ENCODE measurements around the gene ST3GAL3. TPM values are rescaled to one million over a fixed set of nuclear protein-coding genes. Genes with fewer than 3 reads are reported as not detected.

ST3GAL3 gene
- total and polyA plus RNA-seq, 8 donors: 5.6 to 11.4 (median 8.6) TPM

DNA sequence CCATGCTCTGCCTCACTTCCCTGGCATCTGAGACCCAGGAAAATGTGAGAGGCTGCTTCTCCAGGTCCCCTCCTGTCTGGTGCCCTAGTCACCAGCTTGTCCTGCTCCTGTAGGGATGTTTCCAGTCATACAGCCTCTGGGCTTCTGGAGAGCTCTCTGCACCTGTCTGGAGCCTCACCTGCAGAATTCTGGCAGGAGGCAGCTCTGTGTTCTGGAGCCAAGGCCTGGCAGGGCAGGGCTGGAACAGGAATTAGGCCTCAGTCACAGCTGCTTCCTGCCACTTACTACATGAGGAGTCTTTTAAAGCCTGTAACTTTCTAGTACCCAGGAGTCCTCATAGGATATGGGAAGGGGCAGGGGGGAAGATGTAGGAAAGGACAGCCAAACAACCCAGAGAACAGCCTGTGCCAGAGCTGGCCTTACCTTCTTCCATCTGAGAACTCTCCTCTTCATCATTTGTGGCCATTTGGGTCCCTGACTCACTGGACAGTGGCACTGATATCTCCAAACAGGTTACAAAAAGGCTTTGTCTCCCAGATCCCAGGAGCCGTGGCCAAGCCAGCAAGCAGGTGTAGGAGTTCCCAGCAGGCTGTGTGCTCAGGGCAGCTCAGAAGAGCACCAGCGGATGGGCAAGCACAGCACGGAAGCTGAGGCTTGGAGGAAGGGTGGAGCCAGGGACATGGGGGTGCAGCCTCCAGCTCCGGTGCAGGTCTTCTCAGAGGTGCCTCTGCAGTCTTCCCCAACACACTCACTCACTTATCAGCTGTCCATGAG lies 194.9 kb downstream of the ST3GAL3 start:
- no peak overlapping the region for H3K4me3 ChIP-seq
- peak overlapping the region in 1 of 4 donors; percentile 8 for H3K27ac ChIP-seq
- WGBS, 2 donors: 44 to 60% methylated on average over 4 of the region's 4 CpGs
- intact Hi-C loops (cut with DNase I): no loop called here
- ATAC-seq (peak; percentile 64 to 84 (median 80)), DNase-seq (peak in 3 of 6 donors; percentile 31 to 59 (median 36)), FAIRE-seq (no peak)
- no peaks in the 10 kb centered on the region for H3K36me3 ChIP-seq
- TF ChIP-seq, protein P1, sequence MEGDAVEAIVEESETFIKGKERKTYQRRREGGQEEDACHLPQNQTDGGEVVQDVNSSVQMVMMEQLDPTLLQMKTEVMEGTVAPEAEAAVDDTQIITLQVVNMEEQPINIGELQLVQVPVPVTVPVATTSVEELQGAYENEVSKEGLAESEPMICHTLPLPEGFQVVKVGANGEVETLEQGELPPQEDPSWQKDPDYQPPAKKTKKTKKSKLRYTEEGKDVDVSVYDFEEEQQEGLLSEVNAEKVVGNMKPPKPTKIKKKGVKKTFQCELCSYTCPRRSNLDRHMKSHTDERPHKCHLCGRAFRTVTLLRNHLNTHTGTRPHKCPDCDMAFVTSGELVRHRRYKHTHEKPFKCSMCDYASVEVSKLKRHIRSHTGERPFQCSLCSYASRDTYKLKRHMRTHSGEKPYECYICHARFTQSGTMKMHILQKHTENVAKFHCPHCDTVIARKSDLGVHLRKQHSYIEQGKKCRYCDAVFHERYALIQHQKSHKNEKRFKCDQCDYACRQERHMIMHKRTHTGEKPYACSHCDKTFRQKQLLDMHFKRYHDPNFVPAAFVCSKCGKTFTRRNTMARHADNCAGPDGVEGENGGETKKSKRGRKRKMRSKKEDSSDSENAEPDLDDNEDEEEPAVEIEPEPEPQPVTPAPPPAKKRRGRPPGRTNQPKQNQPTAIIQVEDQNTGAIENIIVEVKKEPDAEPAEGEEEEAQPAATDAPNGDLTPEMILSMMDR (IDR thresholded peaks at IDR 0.05): no peak
- H3K27me3 ChIP-seq: no peaks in the 10 kb centered on the region
- H3K9me3 ChIP-seq: no peaks in the 10 kb centered on the region
- H3K4me1 ChIP-seq: no peaks in the 10 kb centered on the region

DNA sequence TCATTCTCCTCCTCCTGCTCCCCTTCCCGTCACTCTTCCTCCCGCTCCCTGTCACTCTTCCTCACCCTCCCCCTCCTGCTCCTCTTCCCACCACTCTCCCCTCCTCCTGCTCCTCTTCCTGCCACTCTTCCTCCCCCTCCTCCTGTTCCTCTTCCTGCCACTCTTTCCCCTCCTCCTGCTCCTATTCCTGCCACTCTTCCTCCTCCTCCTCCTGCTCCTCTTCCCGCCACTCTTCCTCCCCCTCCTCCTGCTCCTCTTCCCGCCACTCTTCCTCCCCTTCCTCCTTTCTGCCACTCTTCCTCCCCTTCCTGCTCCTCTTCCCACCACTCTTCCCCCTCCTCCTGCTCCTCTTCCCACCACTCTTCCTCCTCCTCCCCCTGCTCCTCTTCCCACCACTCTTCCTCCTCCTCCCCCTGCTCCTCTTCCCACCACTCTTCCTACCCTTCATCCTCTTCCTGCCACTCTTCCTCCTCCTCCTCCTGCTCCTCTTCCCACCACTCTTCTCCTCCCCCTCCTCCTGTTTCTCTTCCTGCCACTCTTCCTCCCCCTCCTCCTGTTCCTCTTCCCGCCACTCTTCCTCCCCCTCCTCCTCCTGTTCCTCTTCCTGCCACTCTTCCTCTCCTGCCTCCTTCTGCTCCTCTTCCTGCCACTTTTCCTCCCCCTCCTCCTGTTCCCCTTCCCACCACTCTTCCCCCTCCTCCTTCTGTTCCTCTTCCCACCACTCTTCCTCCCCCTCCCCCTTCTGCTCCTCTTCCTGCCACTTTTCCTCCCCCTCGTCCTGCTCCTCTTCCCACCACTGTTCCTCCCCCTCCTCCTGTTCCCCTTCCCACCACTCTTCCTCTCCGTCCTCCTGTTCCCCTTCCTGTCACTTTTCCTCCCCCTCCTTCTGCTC lies 197.6 kb downstream of the ST3GAL3 start:
- Histone ChIP-seq H3K9me3 (no peaks in the 10 kb centered on the region), H3K4me3 (no peak overlapping the region), H3K27ac (no peak overlapping the region), H3K4me1 (no peaks in the 10 kb centered on the region), H3K36me3 (no peaks in the 10 kb centered on the region), H3K27me3 (no peaks in the 10 kb centered on the region)
- intact Hi-C loops (cut with DNase I): no loop called here
- FAIRE-seq (no peak), DNase-seq (no peak), ATAC-seq (no peak)
- TF ChIP-seq, protein P1 (IDR thresholded peaks at IDR 0.05): no peak
- WGBS, 2 donors: 59 to 62% methylated on average over 6 to 7 of the region's 7 CpGs

- no peaks in the 10 kb centered on the region for H3K9me3 ChIP-seq
- 96 to 100% methylated on average over 2 of the region's 2 CpGs for WGBS, 2 donors
- H3K27ac ChIP-seq: no peak overlapping the region
- intact Hi-C loops (cut with DNase I): no loop called here
- no peak overlapping the region for H3K4me3 ChIP-seq
- H3K36me3 ChIP-seq: no peaks in the 10 kb centered on the region
- no peaks in the 10 kb centered on the region for H3K27me3 ChIP-seq
- TF ChIP-seq, protein P1 (IDR thresholded peaks at IDR 0.05): no peak
- no peaks in the 10 kb centered on the region for H3K4me1 ChIP-seq
- no peak for FAIRE-seq
- DNase-seq: no peak
- ATAC-seq: no peak
Measured at GRCh38 chr1:43908226-43908625, 200.9 kb downstream of the ST3GAL3 start.

DNA sequence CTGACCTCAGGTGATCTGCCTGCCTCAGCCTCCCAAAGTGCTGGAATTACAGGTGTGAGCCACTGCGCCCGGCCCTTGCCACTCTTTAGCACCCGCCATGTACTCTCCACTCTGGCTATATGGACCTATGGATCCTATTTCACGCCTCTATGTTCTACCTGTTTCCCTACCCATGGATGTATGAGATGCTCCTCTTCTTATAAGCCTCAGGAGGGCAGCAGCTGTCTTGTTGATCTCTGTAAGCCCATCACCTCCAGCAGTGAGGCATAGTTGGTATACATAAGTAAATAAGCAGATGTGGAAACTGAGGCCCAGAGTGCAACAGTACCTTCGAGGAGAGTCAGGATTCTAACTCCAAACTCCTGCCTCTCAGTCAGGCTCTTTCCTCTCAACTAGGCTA lies 201.5 kb downstream of the ST3GAL3 start:
- no peak for FAIRE-seq
- DNase-seq: no peak
- no peaks in the 10 kb centered on the region for H3K4me1 ChIP-seq
- intact Hi-C loops (cut with DNase I): no loop called here
- TF ChIP-seq, protein P1 (IDR thresholded peaks at IDR 0.05): no peak
- no peaks in the 10 kb centered on the region for H3K9me3 ChIP-seq
- H3K27me3 ChIP-seq: no peaks in the 10 kb centered on the region
- no peaks in the 10 kb centered on the region for H3K36me3 ChIP-seq
- no peak for ATAC-seq
- H3K27ac ChIP-seq: no peak overlapping the region
- 86 to 91% methylated on average over 5 of the region's 5 CpGs for WGBS, 2 donors
- H3K4me3 ChIP-seq: no peak overlapping the region
